GM12891 (cell line): ENCODE data around the gene MAP4K4.

Experiments used
- POLR2A ChIP-seq: IDR thresholded peaks from 2 replicates; pipeline ENCODE4 v1.6.1; 2011; ENCODE audit warnings: low read depth, low read length, control low read depth
- POLR2AphosphoS5 ChIP-seq: IDR thresholded peaks from 2 replicates; pipeline ENCODE4 v1.6.1; 2011; ENCODE audit warnings: low read depth, low read length, control low read depth

- TF ChIP-seq POLR2A (no peak), POLR2AphosphoS5 (no peak)
Measured at GRCh38 chr2:101848769-101849410, 151.4 kb downstream of the MAP4K4 start.
